Activated CD4-positive, alpha-beta T cell treated with anti-CD3 and anti-CD28 coated beads, Interleukin-2, amount 10 ng/mL, durations not matched to agents 7 days and 5 days (primary cell): ENCODE results near the gene CDH13. TPM values are rescaled to one million over a fixed set of nuclear protein-coding genes. Genes with fewer than 3 reads are reported as not detected.

Experiments
- CTCF ChIA-PET: fragments of 350-600 bp; sonication (Branson Sonifier 250); formaldehyde crosslinking; loops from one replicate; lab custom pipeline; 2021; ENCODE audit warnings: antibody characterized with exemption; lab: Charles Lee
- POLR2A ChIA-PET: fragments of 350-600 bp; sonication (Branson Sonifier 250); formaldehyde crosslinking; loops from one replicate; lab custom pipeline; 2021; ENCODE audit warnings: antibody characterized with exemption; lab: Charles Lee
- DNase-seq: peaks from one replicate; pipeline ENCODE4 v3.0.0-alpha.2; 2020
- H3K27ac Mint-ChIP-seq: one replicate; pipeline ENCODE4 v1.8.0; 2021; ENCODE audit warnings: mild to moderate bottlenecking, moderate library complexity, mixed read lengths
- H3K27me3 Mint-ChIP-seq: one replicate; pipeline ENCODE4 v1.8.0; 2021; ENCODE audit warnings: mixed read lengths
- H3K36me3 Mint-ChIP-seq: one replicate; pipeline ENCODE4 v1.8.0; 2021; ENCODE audit warnings: low read depth, mixed read lengths
- H3K4me1 Mint-ChIP-seq: one replicate; pipeline ENCODE4 v1.8.0; 2021; ENCODE audit warnings: mixed read lengths
- H3K4me3 Mint-ChIP-seq: one replicate; pipeline ENCODE4 v1.8.0; 2021; ENCODE audit warnings: mild to moderate bottlenecking, moderate library complexity, mixed read lengths
- H3K9me3 Mint-ChIP-seq: one replicate; pipeline ENCODE4 v1.8.0; 2021; ENCODE audit warnings: mixed read lengths
- total RNA-seq, 2 experiments: library from RNA; stranded (reverse); gene quantifications; one replicate each; pipeline ENCODE4 v1.2.3, GENCODE V29; 2021

The CDH13 gene
- total RNA-seq, 2 experiments from 2014 or later: not detected

GRCh38 chr16:83420206-83420760 is 793.5 kb downstream of the CDH13 start:
- Mint-ChIP-seq H3K27ac (no peak overlapping the region), H3K9me3 (peaks cover 4% of the 10 kb centered on the region), H3K27me3 (no peaks in the 10 kb centered on the region), H3K4me1 (no peaks in the 10 kb centered on the region), H3K4me3 (no peak overlapping the region), H3K36me3 (no peaks in the 10 kb centered on the region)
- POLR2A ChIA-PET: no interaction called here
- CTCF ChIA-PET: interaction anchor here (1.1 kb wide), 1 partner anchor 10 kb away, joined by 3 read pairs; no protein-coding TSS in a partner anchor
- no peak for DNase-seq

- H3K4me3 Mint-ChIP-seq: no peak overlapping the region
- H3K4me1 Mint-ChIP-seq: no peaks in the 10 kb centered on the region
- no peaks in the 10 kb centered on the region for H3K27me3 Mint-ChIP-seq
- POLR2A ChIA-PET: no interaction called here
- H3K27ac Mint-ChIP-seq: no peak overlapping the region
- CTCF ChIA-PET: no interaction called here
- H3K36me3 Mint-ChIP-seq: no peaks in the 10 kb centered on the region
- DNase-seq: no peak
- no peaks in the 10 kb centered on the region for H3K9me3 Mint-ChIP-seq
Observed at GRCh38 chr16:83433201-83433600, 806.4 kb downstream of the CDH13 start.

- no peaks in the 10 kb centered on the region for H3K4me1 Mint-ChIP-seq
- no peaks in the 10 kb centered on the region for H3K27me3 Mint-ChIP-seq
- ChIA-PET POLR2A (no interaction called here), CTCF (no interaction called here)
- H3K27ac Mint-ChIP-seq: no peak overlapping the region
- no peaks in the 10 kb centered on the region for H3K36me3 Mint-ChIP-seq
- no peaks in the 10 kb centered on the region for H3K9me3 Mint-ChIP-seq
- no peak for DNase-seq
- no peak overlapping the region for H3K4me3 Mint-ChIP-seq
Observed at GRCh38 chr16:83437036-83437435, 810.3 kb downstream of the CDH13 start.

- H3K4me1 Mint-ChIP-seq: no peaks in the 10 kb centered on the region
- POLR2A ChIA-PET: no interaction called here
- DNase-seq: no peak
- H3K9me3 Mint-ChIP-seq: no peaks in the 10 kb centered on the region
- CTCF ChIA-PET: interaction anchor here (1.2 kb wide), 1 partner anchor 8 kb away, joined by 3 read pairs; no protein-coding TSS in a partner anchor
- H3K36me3 Mint-ChIP-seq: no peaks in the 10 kb centered on the region
- H3K27me3 Mint-ChIP-seq: no peaks in the 10 kb centered on the region
- no peak overlapping the region for H3K4me3 Mint-ChIP-seq
- no peak overlapping the region for H3K27ac Mint-ChIP-seq
Observed at GRCh38 chr16:83438326-83438725, 811.6 kb downstream of the CDH13 start.

- ChIA-PET CTCF (interaction anchor here (0.6 to 1.2 kb wide), 2 partner anchors 9 to 924 kb away, joined by 3 read pairs; no protein-coding TSS in a partner anchor), POLR2A (no interaction called here)
- no peaks in the 10 kb centered on the region for H3K36me3 Mint-ChIP-seq
- H3K27ac Mint-ChIP-seq: no peak overlapping the region
- no peak for DNase-seq
- no peaks in the 10 kb centered on the region for H3K9me3 Mint-ChIP-seq
- H3K27me3 Mint-ChIP-seq: no peaks in the 10 kb centered on the region
- no peaks in the 10 kb centered on the region for H3K4me1 Mint-ChIP-seq
- H3K4me3 Mint-ChIP-seq: no peak overlapping the region
Observed at GRCh38 chr16:83439412-83439811, 812.6 kb downstream of the CDH13 start.

GRCh38 chr16:83441517-83441916 is 814.7 kb downstream of the CDH13 start:
- ChIA-PET CTCF (no interaction called here), POLR2A (no interaction called here)
- DNase-seq: no peak
- Mint-ChIP-seq H3K27me3 (no peaks in the 10 kb centered on the region), H3K9me3 (no peaks in the 10 kb centered on the region), H3K4me3 (no peak overlapping the region), H3K4me1 (no peaks in the 10 kb centered on the region), H3K27ac (no peak overlapping the region), H3K36me3 (no peaks in the 10 kb centered on the region)

GRCh38 chr16:83443972-83444371 is 817.2 kb downstream of the CDH13 start:
- no peaks in the 10 kb centered on the region for H3K4me1 Mint-ChIP-seq
- H3K27ac Mint-ChIP-seq: no peak overlapping the region
- ChIA-PET POLR2A (no interaction called here), CTCF (no interaction called here)
- DNase-seq: no peak
- no peaks in the 10 kb centered on the region for H3K36me3 Mint-ChIP-seq
- H3K4me3 Mint-ChIP-seq: no peak overlapping the region
- H3K9me3 Mint-ChIP-seq: no peaks in the 10 kb centered on the region
- H3K27me3 Mint-ChIP-seq: no peaks in the 10 kb centered on the region

GRCh38 chr16:83447560-83447959 is 820.8 kb downstream of the CDH13 start:
- no peaks in the 10 kb centered on the region for H3K9me3 Mint-ChIP-seq
- DNase-seq: no peak
- no peaks in the 10 kb centered on the region for H3K36me3 Mint-ChIP-seq
- no peaks in the 10 kb centered on the region for H3K27me3 Mint-ChIP-seq
- ChIA-PET POLR2A (no interaction called here), CTCF (interaction anchor here (1.5 kb wide), 1 partner anchor 1184 kb away, joined by 3 read pairs; no protein-coding TSS in a partner anchor)
- H3K4me1 Mint-ChIP-seq: no peaks in the 10 kb centered on the region
- no peak overlapping the region for H3K4me3 Mint-ChIP-seq
- no peak overlapping the region for H3K27ac Mint-ChIP-seq

GRCh38 chr16:83449861-83450260 is 823.1 kb downstream of the CDH13 start:
- H3K4me1 Mint-ChIP-seq: no peaks in the 10 kb centered on the region
- CTCF ChIA-PET: no interaction called here
- POLR2A ChIA-PET: no interaction called here
- H3K27ac Mint-ChIP-seq: no peak overlapping the region
- no peak for DNase-seq
- no peak overlapping the region for H3K4me3 Mint-ChIP-seq
- no peaks in the 10 kb centered on the region for H3K36me3 Mint-ChIP-seq
- no peaks in the 10 kb centered on the region for H3K27me3 Mint-ChIP-seq
- no peaks in the 10 kb centered on the region for H3K9me3 Mint-ChIP-seq

GRCh38 chr16:83453977-83454376 is 827.2 kb downstream of the CDH13 start:
- Mint-ChIP-seq H3K27me3 (no peaks in the 10 kb centered on the region), H3K27ac (no peak overlapping the region), H3K36me3 (no peaks in the 10 kb centered on the region), H3K4me3 (no peak overlapping the region), H3K9me3 (no peaks in the 10 kb centered on the region), H3K4me1 (no peaks in the 10 kb centered on the region)
- ChIA-PET POLR2A (no interaction called here), CTCF (no interaction called here)
- DNase-seq: no peak

GRCh38 chr16:83455716-83456115 is 828.9 kb downstream of the CDH13 start:
- no peak overlapping the region for H3K4me3 Mint-ChIP-seq
- DNase-seq: no peak
- H3K4me1 Mint-ChIP-seq: no peaks in the 10 kb centered on the region
- H3K27me3 Mint-ChIP-seq: no peaks in the 10 kb centered on the region
- ChIA-PET CTCF (no interaction called here), POLR2A (no interaction called here)
- no peak overlapping the region for H3K27ac Mint-ChIP-seq
- no peaks in the 10 kb centered on the region for H3K9me3 Mint-ChIP-seq
- no peaks in the 10 kb centered on the region for H3K36me3 Mint-ChIP-seq

- Mint-ChIP-seq H3K4me1 (no peaks in the 10 kb centered on the region), H3K9me3 (no peaks in the 10 kb centered on the region), H3K36me3 (no peaks in the 10 kb centered on the region), H3K4me3 (no peak overlapping the region), H3K27me3 (no peaks in the 10 kb centered on the region), H3K27ac (no peak overlapping the region)
- ChIA-PET POLR2A (no interaction called here), CTCF (no interaction called here)
- no peak for DNase-seq
Observed at GRCh38 chr16:83456934-83457333, 830.2 kb downstream of the CDH13 start.

- Mint-ChIP-seq H3K36me3 (no peaks in the 10 kb centered on the region), H3K27me3 (no peaks in the 10 kb centered on the region), H3K27ac (no peak overlapping the region), H3K4me1 (no peaks in the 10 kb centered on the region), H3K9me3 (no peaks in the 10 kb centered on the region), H3K4me3 (no peak overlapping the region)
- CTCF ChIA-PET: no interaction called here
- no peak for DNase-seq
- POLR2A ChIA-PET: no interaction called here
Observed at GRCh38 chr16:83458612-83459011, 831.8 kb downstream of the CDH13 start.

GRCh38 chr16:83464991-83465390 is 838.2 kb downstream of the CDH13 start:
- ChIA-PET POLR2A (no interaction called here), CTCF (no interaction called here)
- Mint-ChIP-seq H3K4me3 (no peak overlapping the region), H3K36me3 (no peaks in the 10 kb centered on the region), H3K27ac (no peak overlapping the region), H3K9me3 (no peaks in the 10 kb centered on the region), H3K4me1 (no peaks in the 10 kb centered on the region), H3K27me3 (no peaks in the 10 kb centered on the region)
- DNase-seq: no peak
